Measurements from ENCODE around the gene SLIT1.
"Not testable (repeated sequence)": the region's sequence is repeated elsewhere in the genome, so short reads cannot be mapped to it uniquely, and the experiment has no call there.

The SLIT1 gene

GRCh38 chr10:97046456-97047082 is 139.2 kb downstream of the SLIT1 start:
- no peak for DNase-seq (ENCODE audit: low read depth, low spot score)

- no peak for DNase-seq (ENCODE audit: low read depth, low spot score)
Observed at GRCh38 chr10:97043563-97043855, 142.2 kb downstream of the SLIT1 start.

DNA sequence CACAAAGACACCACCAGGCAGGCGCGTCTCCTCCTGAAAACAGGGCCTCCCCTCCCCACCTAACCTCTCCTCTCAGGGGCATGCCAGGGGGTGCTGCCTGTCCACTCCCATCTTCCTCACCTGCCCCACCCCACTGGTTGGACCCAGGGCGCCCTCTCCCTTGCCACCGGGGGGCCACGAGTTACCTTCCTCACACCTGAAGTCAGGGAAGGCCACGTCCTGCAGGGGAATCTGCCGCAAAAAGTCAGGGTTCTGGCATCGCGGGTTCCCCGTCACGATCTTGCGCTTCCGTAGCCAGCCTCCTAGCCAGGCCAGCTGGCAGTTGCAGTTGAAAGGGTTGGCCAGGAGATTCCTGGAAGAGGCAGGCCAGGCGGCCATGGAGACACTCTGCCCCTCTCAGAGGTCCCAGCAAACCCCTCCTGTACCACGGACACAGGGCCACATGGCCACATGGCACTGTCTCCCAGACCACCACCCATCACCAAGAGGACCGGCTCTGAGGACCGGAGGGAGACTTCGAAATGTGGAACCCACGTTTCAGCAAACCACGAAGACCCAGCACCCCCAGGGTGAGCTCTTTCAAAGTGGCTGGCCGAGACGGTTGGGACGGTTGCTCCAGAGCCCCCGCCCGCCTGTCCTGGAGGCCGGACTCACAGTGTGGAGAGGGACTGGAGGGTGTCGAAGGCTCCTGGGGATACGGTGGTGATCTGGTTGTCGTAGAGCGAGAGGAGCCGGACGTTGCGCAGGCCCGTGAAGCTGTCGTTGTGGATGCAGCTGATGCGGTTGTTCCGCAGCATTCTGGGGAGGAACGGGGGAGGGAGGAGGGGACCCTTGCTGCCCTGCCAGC is 142.8 kb downstream of the SLIT1 start:
- no peak for DNase-seq (ENCODE audit: low read depth, low spot score)

DNA sequence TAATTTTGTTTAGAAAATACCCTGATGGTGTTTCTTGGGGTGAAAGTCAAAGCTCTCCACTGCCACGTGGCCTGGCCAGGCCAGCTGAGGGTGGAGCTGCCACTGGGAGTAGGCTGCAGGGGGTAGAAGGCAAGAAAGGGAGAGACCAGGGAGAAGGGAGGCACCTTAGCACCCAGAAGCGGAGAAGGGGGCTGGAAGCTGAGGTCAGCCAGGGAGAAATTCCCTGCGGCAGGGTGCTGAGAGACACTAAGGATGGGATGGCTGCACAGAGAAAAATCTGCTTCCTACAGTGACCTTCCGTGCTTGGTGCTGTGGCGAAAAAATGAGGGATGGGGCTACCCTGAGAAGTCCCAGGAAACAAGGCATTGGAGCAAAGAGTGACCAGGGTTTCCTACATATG is 143.7 kb downstream of the SLIT1 start:
- DNase-seq (ENCODE audit: low read depth, low spot score) = no peak

- no peak for DNase-seq (ENCODE audit: low read depth, low spot score)
Observed at GRCh38 chr10:97040706-97041105, 145.1 kb downstream of the SLIT1 start.

GRCh38 chr10:97040248-97040584 is 145.5 kb downstream of the SLIT1 start:
- DNase-seq (ENCODE audit: low read depth, low spot score) = no peak

DNA sequence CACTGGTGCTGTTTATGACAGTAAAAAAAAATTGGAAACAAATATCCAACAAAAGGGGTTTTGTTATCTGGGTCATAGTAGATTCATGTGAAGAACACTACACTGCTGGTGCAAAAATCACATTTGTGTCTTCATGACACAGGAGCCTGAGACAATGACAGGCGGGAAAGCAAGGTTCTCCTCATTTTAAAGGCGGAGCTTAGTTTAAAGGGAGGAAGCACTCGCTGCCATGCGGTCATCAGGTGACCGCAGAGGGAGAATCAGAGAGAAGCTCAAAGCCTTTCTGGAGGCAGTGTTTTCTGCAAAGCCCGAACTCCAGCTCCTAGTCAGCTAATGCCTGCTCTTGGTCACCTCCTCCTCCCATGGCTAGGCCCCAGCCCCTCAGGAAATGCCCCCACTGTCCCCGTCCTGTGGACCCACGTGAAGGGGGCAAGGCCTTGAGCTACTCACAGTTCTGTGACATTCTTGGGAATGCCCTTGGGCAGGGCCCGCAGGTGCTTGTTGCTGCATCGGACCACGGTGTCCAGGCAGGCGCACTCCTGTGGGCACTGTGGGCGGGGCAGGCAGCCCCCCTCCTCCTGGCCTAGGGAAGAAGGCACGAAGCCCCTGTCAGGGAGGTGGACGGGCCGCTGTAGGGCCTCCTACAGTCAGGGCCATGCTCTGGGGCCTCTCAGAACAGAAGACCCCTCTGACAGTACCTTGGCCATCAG is 146.1 kb downstream of the SLIT1 start:
- no peak for DNase-seq (ENCODE audit: low read depth, low spot score)

GRCh38 chr10:97038688-97039087 is 147.1 kb downstream of the SLIT1 start:
- DNase-seq (ENCODE audit: low read depth, low spot score) = no peak

GRCh38 chr10:97037365-97038361 is 148.1 kb downstream of the SLIT1 start:
- peak; percentile 80 for DNase-seq (ENCODE audit: low read depth, low spot score)

- DNase-seq (ENCODE audit: low read depth, low spot score) = no peak
Observed at GRCh38 chr10:97034958-97035769, 150.6 kb downstream of the SLIT1 start.

DNA sequence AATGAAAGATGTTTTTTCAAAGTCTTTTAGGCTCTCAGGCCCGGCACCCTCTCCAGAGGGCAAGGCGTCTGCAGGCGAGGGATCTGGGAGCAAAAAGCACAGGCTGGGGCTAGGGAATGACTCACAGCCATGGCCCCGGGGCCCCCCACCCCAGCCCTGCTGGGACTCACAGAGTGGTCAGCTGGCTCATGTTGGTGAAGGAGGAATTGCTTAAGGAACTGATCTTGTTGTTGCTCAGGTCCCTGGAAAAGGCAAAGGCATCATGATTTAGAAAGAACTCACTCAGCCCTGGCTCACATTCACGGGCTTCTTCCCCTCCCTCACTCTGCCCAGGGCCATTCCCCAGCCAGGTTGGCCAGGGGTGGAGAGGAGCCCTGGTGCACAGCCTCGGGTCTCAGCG is 151.5 kb downstream of the SLIT1 start:
- DNase-seq (ENCODE audit: low read depth, low spot score) = no peak

GRCh38 chr10:97033841-97034240 is 151.9 kb downstream of the SLIT1 start:
- not testable (repeated sequence) for DNase-seq (ENCODE audit: low read depth, low spot score)

DNA sequence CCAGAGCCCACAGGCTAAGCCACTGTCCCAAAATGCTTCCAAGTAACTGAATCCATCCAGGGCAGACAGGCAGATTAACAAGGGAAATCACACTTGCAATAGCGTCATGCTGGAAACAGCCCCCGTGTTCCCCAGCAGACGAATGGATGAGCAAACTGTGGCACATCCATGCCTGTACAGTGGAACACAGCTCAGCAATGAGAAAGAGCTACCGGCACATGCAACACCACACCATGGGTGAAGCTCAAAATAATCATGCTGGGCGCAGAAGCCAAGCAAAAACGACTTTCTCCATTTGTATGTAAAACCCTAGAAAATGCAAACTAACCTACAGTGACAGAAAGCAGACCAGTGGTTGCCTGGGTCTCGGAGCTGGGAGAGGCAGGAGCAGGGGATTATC is 153.1 kb downstream of the SLIT1 start:
- no peak for DNase-seq (ENCODE audit: low read depth, low spot score)

DNA sequence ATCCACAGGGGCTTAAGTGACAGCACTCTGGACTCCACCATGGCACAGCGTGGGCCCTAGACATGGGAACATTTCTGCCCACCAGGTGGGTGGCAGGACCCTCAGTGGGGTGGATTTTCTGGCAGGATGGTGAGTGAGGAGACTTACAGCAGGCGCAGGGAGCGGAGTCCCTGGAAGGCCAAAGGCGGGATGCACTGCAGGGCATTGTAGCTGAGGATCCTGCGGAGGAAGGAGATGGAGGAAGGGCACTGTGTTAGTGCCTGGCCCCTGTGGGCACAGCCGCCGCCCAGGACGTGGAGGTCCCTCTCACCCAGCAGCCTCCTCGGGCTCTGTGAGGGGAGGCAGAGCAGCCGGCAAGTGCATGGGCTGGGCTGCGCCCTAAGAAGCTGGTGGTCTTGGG is 154.3 kb downstream of the SLIT1 start:
- no peak for DNase-seq (ENCODE audit: low read depth, low spot score)

GRCh38 chr10:97030894-97031293 is 154.9 kb downstream of the SLIT1 start:
- no peak for DNase-seq (ENCODE audit: low read depth, low spot score)

DNA sequence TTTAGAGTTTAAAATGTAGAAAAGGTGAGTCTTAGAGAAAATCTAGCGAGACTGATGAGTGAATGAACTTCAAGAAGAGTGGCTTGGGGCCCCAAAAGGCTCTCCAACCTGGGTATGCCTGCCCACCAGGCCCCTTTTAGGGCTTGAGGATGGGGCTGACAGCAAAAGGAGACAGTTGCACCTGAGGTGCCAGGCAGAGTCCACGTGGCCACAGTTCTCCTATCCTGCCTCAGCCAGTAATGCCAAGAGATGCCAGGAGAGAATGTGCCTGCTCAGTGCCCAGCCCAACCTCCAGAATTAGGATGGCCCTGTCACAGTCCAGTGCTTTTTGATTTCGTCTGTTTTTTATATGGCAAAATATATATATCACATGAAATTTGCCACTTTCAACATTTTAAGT is 156.5 kb downstream of the SLIT1 start:
- DNase-seq (ENCODE audit: low read depth, low spot score) = no peak

GRCh38 chr10:97028832-97029178 is 157.0 kb downstream of the SLIT1 start:
- DNase-seq (ENCODE audit: low read depth, low spot score) = no peak

- no peak for DNase-seq (ENCODE audit: low read depth, low spot score)
Observed at GRCh38 chr10:97028126-97028831, 157.5 kb downstream of the SLIT1 start.

DNA sequence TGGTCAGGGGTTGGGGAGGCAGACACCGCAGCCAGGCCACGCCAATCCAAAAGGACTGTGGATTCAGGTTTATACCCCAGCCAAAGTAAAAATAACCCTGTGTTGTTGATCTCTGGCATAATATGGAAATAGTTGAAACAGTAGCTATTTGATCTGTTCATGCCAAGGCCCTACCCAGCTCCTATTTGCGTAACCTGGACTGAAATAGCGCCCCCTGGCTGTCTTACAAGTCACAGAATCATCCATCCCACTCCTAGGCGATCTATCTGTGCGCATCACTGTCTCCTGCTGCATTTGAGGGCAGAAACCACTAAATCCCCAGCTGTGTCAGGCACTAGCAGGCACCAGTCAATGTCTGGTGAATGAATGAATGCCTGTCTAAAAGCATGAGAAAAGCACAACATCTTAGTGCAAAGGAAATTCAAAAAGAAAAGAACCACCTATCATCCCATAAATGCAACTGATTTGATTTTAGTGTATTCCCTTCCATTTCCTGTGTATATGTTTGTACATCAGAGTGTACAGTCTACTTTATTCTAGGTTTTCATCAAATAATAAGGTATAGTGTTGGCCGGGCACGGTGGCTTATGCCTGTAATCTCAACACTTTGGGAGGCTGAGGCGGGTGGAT is 160.0 kb downstream of the SLIT1 start:
- DNase-seq (ENCODE audit: low read depth, low spot score) = peak; percentile 50

Measured in iPS DF 19.7 (cell line).